Measurements from ENCODE around the gene LIMCH1.

Gene LIMCH1

DNA sequence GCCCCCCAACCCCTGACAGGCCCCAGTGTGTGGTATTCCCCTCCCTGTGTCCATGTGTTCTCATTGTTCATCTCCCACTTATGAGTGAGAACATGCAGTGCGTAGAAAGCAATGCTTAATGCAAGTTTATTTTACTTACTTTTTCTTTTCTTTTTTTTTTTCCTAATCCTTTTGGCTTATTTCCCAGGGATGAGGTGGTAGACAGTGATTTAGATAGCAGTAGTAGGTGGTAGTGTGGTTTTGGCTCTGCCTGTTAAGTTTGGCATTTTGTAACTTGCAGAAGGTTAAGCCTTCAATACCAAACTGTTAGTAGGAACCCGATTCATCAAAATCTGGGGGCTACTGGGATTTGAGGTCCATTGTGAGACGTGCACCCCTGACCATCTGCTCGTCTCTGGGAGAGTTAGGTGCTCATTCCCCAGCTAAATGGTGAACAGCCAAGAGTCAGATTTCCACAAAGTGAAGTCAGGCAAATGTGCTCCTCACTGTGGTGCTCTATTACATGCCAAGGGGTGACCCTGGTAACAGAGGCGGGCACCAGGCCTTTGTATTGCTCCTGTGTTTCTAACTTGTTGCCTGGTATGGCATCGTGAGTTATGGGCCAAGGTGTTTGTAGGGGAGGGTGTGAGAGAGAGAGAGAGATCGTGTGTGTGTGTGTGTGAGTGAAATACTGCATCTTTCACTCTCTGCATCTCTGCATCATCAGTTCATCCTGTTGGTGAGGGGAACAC is 140.3 kb downstream of the LIMCH1 start:
- Histone ChIP-seq H3K27ac (ENCODE audit: insufficient read depth, low read length, poor library complexity, severe bottlenecking) (no peak overlapping the region), H3K27me3 (replicated peaks; ENCODE audit: control insufficient read depth, insufficient read depth, low read length, poor library complexity, severe bottlenecking) (no peaks in the 10 kb centered on the region), H3K4me3 (ENCODE audit: insufficient read depth, low read depth, low read length, poor library complexity, severe bottlenecking) (no peak overlapping the region), H3K9me3 (ENCODE audit: control insufficient read depth, low read length) (no peaks in the 10 kb centered on the region), H3K36me3 (ENCODE audit: control insufficient read depth, insufficient read depth, low read length) (no peaks in the 10 kb centered on the region), H3K4me1 (ENCODE audit: control insufficient read depth, insufficient read depth, low read length, poor library complexity, severe bottlenecking) (no peaks in the 10 kb centered on the region)
- DNase-seq, result no peak

DNA sequence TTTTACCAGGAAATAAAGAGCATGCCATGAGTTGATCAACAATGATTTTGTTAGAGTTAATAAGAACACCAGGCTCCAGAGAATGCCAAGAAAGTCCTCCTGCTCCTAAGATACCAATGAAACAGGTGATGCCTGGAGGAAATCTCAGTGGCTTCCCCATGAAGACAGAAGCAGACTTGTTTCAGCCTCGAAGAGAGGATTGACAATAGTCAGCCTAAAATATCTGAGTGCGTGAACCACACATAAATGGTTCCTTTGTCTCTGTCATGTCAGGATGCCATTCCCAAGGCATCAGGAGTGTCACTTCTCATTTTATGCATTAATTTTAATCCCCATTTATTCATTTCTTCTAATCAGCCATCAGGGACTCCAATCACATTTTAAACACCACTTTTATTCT is 141.0 kb downstream of the LIMCH1 start:
- Histone ChIP-seq H3K4me3 (ENCODE audit: insufficient read depth, low read depth, low read length, poor library complexity, severe bottlenecking) (no peak overlapping the region), H3K4me1 (ENCODE audit: control insufficient read depth, insufficient read depth, low read length, poor library complexity, severe bottlenecking) (no peaks in the 10 kb centered on the region), H3K9me3 (ENCODE audit: control insufficient read depth, low read length) (no peaks in the 10 kb centered on the region), H3K36me3 (ENCODE audit: control insufficient read depth, insufficient read depth, low read length) (no peaks in the 10 kb centered on the region), H3K27ac (ENCODE audit: insufficient read depth, low read length, poor library complexity, severe bottlenecking) (no peak overlapping the region), H3K27me3 (replicated peaks; ENCODE audit: control insufficient read depth, insufficient read depth, low read length, poor library complexity, severe bottlenecking) (no peaks in the 10 kb centered on the region)
- DNase-seq, result no peak

DNA sequence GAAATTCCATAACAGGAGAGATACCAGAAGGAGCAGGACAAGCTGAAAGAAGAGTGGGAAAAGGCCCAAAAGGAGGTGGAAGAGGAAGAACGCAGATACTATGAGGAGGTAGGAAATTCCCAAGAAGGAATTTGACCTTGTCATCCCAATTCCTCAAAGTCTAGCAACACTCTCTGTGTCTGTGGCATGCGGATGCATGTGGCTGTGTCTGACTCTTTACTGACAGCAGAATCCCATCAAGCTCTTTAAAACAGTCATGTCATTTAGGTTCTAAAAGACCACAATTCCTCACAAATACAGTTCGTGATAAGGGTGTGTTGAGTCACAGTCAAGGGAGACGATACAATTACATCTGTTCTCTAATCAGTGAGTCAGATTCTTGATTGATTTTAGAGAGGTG is 142.0 kb downstream of the LIMCH1 start:
- Histone ChIP-seq H3K36me3 (ENCODE audit: control insufficient read depth, insufficient read depth, low read length) (no peaks in the 10 kb centered on the region), H3K27ac (ENCODE audit: insufficient read depth, low read length, poor library complexity, severe bottlenecking) (no peak overlapping the region), H3K4me1 (ENCODE audit: control insufficient read depth, insufficient read depth, low read length, poor library complexity, severe bottlenecking) (no peaks in the 10 kb centered on the region), H3K4me3 (ENCODE audit: insufficient read depth, low read depth, low read length, poor library complexity, severe bottlenecking) (no peak overlapping the region), H3K27me3 (replicated peaks; ENCODE audit: control insufficient read depth, insufficient read depth, low read length, poor library complexity, severe bottlenecking) (no peaks in the 10 kb centered on the region), H3K9me3 (ENCODE audit: control insufficient read depth, low read length) (no peaks in the 10 kb centered on the region)
- no peak for DNase-seq

DNA sequence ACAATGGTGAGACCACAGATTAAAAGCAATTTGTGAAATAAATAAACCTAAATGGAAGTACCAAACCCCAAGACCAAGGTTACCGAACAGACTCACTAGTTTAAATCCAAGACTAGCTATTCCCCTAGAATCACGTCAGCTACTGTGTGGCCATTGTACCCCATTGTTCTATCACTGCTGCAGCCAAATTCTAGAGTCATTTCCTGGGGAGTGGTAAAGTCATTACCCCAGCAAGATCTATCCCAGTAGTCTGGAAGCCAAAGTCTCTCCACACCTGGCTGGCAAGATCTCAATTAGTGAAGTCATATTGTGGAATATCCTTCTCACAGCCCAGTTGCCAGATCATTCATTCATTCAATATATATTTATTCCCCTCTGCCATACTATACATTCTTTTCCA is 143.1 kb downstream of the LIMCH1 start:
- H3K4me3 ChIP-seq (ENCODE audit: insufficient read depth, low read depth, low read length, poor library complexity, severe bottlenecking), result no peak overlapping the region
- DNase-seq, result no peak
- no peaks in the 10 kb centered on the region for H3K27me3 ChIP-seq (replicated peaks; ENCODE audit: control insufficient read depth, insufficient read depth, low read length, poor library complexity, severe bottlenecking)
- no peaks in the 10 kb centered on the region for H3K9me3 ChIP-seq (ENCODE audit: control insufficient read depth, low read length)
- no peaks in the 10 kb centered on the region for H3K4me1 ChIP-seq (ENCODE audit: control insufficient read depth, insufficient read depth, low read length, poor library complexity, severe bottlenecking)
- no peaks in the 10 kb centered on the region for H3K36me3 ChIP-seq (ENCODE audit: control insufficient read depth, insufficient read depth, low read length)
- H3K27ac ChIP-seq (ENCODE audit: insufficient read depth, low read length, poor library complexity, severe bottlenecking), result no peak overlapping the region

DNA sequence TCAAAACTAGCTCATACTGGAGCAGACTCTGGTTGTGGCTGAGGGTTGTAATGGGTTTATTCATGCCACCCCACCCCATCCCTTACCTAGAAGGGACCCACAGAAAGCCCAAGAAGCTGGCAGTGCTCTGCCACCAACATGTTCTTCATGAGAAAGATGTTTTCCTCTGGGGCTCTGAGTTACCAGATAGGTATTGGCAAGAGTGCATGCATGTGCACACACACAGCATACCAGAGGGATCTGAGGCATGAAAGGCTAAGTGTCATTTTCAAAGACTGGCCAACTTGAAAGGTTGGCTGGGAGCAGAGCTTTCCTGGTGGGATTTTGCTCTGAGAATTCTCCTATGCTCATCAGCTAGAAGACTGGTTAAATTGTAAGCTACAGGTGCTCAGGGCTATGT is 145.4 kb downstream of the LIMCH1 start:
- DNase-seq, result no peak
- Histone ChIP-seq H3K27ac (ENCODE audit: insufficient read depth, low read length, poor library complexity, severe bottlenecking) (no peak overlapping the region), H3K4me3 (ENCODE audit: insufficient read depth, low read depth, low read length, poor library complexity, severe bottlenecking) (no peak overlapping the region), H3K4me1 (ENCODE audit: control insufficient read depth, insufficient read depth, low read length, poor library complexity, severe bottlenecking) (no peaks in the 10 kb centered on the region), H3K27me3 (replicated peaks; ENCODE audit: control insufficient read depth, insufficient read depth, low read length, poor library complexity, severe bottlenecking) (no peaks in the 10 kb centered on the region), H3K9me3 (ENCODE audit: control insufficient read depth, low read length) (no peaks in the 10 kb centered on the region), H3K36me3 (ENCODE audit: control insufficient read depth, insufficient read depth, low read length) (no peaks in the 10 kb centered on the region)

DNA sequence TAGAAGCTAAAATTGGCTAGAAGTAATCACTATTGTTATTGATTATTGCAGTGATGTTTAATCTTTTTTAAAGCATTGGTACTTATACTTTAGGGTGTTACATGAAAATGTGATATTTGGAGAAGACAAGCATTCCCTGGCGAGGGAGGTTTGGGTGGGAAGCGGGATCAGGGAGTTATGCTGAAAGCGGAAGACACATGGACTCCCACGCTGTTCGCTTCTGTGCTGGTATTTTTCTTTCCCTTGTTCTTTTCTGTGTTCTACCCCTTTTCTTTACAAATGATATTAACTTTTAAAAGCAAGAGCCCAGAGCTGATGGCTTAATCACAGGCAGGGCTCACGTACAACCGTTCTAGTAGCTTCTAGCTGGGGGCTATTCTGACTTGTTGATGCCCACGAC is 148.9 kb downstream of the LIMCH1 start:
- Histone ChIP-seq H3K4me3 (ENCODE audit: insufficient read depth, low read depth, low read length, poor library complexity, severe bottlenecking) (no peak overlapping the region), H3K4me1 (ENCODE audit: control insufficient read depth, insufficient read depth, low read length, poor library complexity, severe bottlenecking) (no peaks in the 10 kb centered on the region), H3K9me3 (ENCODE audit: control insufficient read depth, low read length) (no peaks in the 10 kb centered on the region), H3K27me3 (replicated peaks; ENCODE audit: control insufficient read depth, insufficient read depth, low read length, poor library complexity, severe bottlenecking) (no peaks in the 10 kb centered on the region), H3K27ac (ENCODE audit: insufficient read depth, low read length, poor library complexity, severe bottlenecking) (no peak overlapping the region), H3K36me3 (ENCODE audit: control insufficient read depth, insufficient read depth, low read length) (no peaks in the 10 kb centered on the region)
- no peak for DNase-seq

DNA sequence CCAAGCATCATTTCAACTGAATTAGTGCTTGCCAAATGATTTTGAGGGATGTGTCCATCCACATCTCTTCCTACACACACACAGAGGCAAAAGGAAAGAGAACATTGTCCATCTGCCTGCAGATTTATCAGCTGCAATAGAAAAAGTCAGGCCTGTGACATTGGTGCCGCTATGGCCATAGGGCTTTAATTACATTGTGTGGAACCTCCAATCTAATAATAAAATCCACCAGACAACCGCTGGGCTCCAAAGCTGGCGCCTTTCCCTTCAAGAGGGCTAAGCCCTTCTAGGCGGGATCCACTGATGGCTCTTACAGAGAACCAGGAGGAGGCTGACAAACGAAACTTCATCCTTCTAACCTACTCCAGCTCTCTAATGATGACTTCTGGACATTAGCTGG is 150.0 kb downstream of the LIMCH1 start:
- Histone ChIP-seq H3K27me3 (replicated peaks; ENCODE audit: control insufficient read depth, insufficient read depth, low read length, poor library complexity, severe bottlenecking) (no peaks in the 10 kb centered on the region), H3K27ac (ENCODE audit: insufficient read depth, low read length, poor library complexity, severe bottlenecking) (no peak overlapping the region), H3K36me3 (ENCODE audit: control insufficient read depth, insufficient read depth, low read length) (no peaks in the 10 kb centered on the region), H3K4me3 (ENCODE audit: insufficient read depth, low read depth, low read length, poor library complexity, severe bottlenecking) (no peak overlapping the region), H3K9me3 (ENCODE audit: control insufficient read depth, low read length) (no peaks in the 10 kb centered on the region), H3K4me1 (ENCODE audit: control insufficient read depth, insufficient read depth, low read length, poor library complexity, severe bottlenecking) (no peaks in the 10 kb centered on the region)
- no peak for DNase-seq

DNA sequence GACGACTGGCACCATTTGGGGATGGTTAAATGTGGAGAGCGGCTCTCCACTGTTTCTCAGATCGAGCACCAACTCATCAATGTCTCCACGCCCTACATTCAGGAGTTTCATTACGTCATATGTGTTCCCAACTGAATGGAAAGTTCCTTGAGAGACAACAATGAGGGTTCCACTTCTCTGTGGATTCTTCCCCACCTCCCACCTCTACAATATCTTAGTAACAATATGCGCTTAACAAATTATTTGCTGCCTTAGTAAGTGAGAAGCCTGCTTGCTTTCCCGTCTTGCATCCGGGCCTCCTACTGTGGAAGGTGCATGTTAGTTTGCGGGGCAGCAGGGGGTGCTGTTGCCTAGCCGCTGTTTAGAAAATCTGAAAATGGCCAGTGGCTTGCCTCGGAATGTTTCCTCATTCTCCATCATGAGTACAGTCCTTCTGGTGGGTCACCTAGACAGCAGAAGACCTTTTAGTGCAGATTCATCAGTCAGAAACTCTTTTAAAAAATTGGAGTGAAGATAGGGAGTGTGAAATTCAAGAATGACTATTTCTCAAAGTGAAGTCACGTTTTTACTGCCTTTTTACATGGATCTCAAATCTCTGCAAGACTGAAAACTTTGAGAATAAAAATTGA is 154.9 kb downstream of the LIMCH1 start:
- Histone ChIP-seq H3K9me3 (ENCODE audit: control insufficient read depth, low read length) (no peaks in the 10 kb centered on the region), H3K27ac (ENCODE audit: insufficient read depth, low read length, poor library complexity, severe bottlenecking) (no peak overlapping the region), H3K27me3 (replicated peaks; ENCODE audit: control insufficient read depth, insufficient read depth, low read length, poor library complexity, severe bottlenecking) (no peaks in the 10 kb centered on the region), H3K4me1 (ENCODE audit: control insufficient read depth, insufficient read depth, low read length, poor library complexity, severe bottlenecking) (no peaks in the 10 kb centered on the region), H3K36me3 (ENCODE audit: control insufficient read depth, insufficient read depth, low read length) (no peaks in the 10 kb centered on the region), H3K4me3 (ENCODE audit: insufficient read depth, low read depth, low read length, poor library complexity, severe bottlenecking) (no peak overlapping the region)
- peak in 1 of 3 donors; percentile 0 for DNase-seq

DNA sequence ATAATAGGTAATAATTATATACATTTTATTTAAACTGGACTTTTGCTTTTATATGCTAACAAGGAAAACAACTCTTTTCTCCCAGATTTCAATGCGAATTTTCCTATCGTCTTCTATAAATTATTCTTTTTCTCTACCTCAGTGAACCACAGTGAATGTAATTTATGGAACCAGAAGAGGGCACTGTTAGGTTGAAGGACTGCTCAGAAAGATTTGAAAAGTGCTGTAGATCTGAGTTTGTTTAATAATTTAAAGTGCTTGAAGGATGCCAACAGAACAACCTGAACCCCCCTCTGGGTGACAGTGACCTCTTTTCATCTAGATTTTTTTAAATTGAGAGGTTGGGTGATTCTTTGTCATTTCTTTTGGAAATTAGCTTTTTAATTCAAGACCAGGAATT is 155.7 kb downstream of the LIMCH1 start:
- Histone ChIP-seq H3K4me1 (ENCODE audit: control insufficient read depth, insufficient read depth, low read length, poor library complexity, severe bottlenecking) (no peaks in the 10 kb centered on the region), H3K9me3 (ENCODE audit: control insufficient read depth, low read length) (no peaks in the 10 kb centered on the region)
- no peak for DNase-seq

DNA sequence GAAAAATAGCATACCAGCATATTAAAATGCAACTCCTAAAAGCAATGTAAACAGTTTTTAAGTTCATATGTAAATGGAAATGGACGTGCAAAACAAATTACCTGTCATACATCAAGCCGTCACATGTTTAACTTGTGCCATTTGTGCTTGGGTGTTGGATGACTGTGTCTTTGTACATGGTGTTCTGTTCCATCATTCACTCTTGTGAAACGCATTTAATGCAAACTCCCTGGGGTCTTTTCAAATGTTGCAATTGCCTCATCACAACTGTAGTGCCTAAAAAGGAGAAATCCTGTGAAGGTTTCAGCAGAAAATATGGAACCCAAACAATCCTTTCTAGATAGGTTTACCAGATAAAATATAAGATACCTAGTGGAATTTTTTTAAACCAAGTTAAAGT is 158.2 kb downstream of the LIMCH1 start:
- H3K4me3 ChIP-seq (ENCODE audit: insufficient read depth, low read depth, low read length, poor library complexity, severe bottlenecking), result no peak overlapping the region
- no peaks in the 10 kb centered on the region for H3K36me3 ChIP-seq (ENCODE audit: control insufficient read depth, insufficient read depth, low read length)
- no peak for DNase-seq
- no peak overlapping the region for H3K27ac ChIP-seq (ENCODE audit: insufficient read depth, low read length, poor library complexity, severe bottlenecking)
- no peaks in the 10 kb centered on the region for H3K4me1 ChIP-seq (ENCODE audit: control insufficient read depth, insufficient read depth, low read length, poor library complexity, severe bottlenecking)
- no peaks in the 10 kb centered on the region for H3K9me3 ChIP-seq (ENCODE audit: control insufficient read depth, low read length)
- H3K27me3 ChIP-seq (replicated peaks; ENCODE audit: control insufficient read depth, insufficient read depth, low read length, poor library complexity, severe bottlenecking), result no peaks in the 10 kb centered on the region

More for the DNA sequence above, 155.7 kb downstream of the LIMCH1 start:
- Histone ChIP-seq H3K36me3 (ENCODE audit: control insufficient read depth, insufficient read depth, low read length) (no peaks in the 10 kb centered on the region), H3K27ac (ENCODE audit: insufficient read depth, low read length, poor library complexity, severe bottlenecking) (no peak overlapping the region), H3K27me3 (replicated peaks; ENCODE audit: control insufficient read depth, insufficient read depth, low read length, poor library complexity, severe bottlenecking) (no peaks in the 10 kb centered on the region), H3K4me3 (ENCODE audit: insufficient read depth, low read depth, low read length, poor library complexity, severe bottlenecking) (no peak overlapping the region)
